ENCODE results near the gene RNF138. TPM values are rescaled to one million over a fixed set of nuclear protein-coding genes. Genes with fewer than 3 reads are reported as not detected.

Gene RNF138
- total and polyA plus RNA-seq, 2 of the 13 experiments (the other 11 are each of a cell fraction or from before 2014, with no cell fraction given): 14.6 to 33.6 TPM

DNA sequence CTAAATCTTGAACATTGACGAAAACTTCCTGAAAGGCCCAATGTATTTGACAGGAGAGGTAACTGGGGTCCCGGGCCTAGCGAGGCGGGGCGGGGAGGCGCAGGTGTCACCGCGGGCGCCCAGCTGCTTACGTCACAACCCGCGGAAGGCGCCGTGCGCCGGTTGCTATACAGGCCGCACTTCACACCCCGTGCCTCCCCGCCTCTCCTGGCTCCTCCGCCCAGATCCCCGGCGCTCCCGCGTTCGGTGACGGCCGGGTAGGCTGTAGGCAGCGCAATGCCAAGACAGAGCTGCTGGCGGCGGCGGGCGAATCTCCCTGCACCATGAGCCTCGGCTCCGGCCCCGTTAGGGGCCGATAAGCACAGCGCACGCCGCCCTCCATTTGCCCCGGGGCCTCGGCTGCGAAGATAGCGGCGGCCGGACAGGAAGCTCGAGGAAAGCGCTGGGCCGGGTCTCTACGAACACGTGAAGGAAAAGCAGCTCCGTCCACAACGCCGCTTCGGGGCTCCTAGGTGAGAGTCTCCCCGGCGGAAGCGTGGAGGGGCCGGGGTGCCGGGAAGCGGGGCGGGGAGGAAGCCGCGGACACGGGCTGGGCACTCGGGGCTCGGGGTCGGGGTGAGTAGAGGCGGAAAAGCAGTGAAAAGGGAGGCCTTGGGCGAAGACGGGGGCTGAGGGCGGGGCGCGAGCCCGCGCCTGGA, at the start of gene RNF138 (continued):
- TF ChIP-seq, protein P1, sequence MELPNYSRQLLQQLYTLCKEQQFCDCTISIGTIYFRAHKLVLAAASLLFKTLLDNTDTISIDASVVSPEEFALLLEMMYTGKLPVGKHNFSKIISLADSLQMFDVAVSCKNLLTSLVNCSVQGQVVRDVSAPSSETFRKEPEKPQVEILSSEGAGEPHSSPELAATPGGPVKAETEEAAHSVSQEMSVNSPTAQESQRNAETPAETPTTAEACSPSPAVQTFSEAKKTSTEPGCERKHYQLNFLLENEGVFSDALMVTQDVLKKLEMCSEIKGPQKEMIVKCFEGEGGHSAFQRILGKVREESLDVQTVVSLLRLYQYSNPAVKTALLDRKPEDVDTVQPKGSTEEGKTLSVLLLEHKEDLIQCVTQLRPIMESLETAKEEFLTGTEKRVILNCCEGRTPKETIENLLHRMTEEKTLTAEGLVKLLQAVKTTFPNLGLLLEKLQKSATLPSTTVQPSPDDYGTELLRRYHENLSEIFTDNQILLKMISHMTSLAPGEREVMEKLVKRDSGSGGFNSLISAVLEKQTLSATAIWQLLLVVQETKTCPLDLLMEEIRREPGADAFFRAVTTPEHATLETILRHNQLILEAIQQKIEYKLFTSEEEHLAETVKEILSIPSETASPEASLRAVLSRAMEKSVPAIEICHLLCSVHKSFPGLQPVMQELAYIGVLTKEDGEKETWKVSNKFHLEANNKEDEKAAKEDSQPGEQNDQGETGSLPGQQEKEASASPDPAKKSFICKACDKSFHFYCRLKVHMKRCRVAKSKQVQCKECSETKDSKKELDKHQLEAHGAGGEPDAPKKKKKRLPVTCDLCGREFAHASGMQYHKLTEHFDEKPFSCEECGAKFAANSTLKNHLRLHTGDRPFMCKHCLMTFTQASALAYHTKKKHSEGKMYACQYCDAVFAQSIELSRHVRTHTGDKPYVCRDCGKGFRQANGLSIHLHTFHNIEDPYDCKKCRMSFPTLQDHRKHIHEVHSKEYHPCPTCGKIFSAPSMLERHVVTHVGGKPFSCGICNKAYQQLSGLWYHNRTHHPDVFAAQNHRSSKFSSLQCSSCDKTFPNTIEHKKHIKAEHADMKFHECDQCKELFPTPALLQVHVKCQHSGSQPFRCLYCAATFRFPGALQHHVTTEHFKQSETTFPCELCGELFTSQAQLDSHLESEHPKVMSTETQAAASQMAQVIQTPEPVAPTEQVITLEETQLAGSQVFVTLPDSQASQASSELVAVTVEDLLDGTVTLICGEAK (IDR thresholded peaks at IDR 0.05): no peak
- TF ChIP-seq, protein P1 (CRISPR knock-in tag; IDR thresholded peaks at IDR 0.05): peak; percentile 75
- no peak for TF ChIP-seq NCOR1 (IDR thresholded peaks at IDR 0.05; ENCODE audit: borderline replicate concordance, low read length)
- TF ChIP-seq, protein P2, sequence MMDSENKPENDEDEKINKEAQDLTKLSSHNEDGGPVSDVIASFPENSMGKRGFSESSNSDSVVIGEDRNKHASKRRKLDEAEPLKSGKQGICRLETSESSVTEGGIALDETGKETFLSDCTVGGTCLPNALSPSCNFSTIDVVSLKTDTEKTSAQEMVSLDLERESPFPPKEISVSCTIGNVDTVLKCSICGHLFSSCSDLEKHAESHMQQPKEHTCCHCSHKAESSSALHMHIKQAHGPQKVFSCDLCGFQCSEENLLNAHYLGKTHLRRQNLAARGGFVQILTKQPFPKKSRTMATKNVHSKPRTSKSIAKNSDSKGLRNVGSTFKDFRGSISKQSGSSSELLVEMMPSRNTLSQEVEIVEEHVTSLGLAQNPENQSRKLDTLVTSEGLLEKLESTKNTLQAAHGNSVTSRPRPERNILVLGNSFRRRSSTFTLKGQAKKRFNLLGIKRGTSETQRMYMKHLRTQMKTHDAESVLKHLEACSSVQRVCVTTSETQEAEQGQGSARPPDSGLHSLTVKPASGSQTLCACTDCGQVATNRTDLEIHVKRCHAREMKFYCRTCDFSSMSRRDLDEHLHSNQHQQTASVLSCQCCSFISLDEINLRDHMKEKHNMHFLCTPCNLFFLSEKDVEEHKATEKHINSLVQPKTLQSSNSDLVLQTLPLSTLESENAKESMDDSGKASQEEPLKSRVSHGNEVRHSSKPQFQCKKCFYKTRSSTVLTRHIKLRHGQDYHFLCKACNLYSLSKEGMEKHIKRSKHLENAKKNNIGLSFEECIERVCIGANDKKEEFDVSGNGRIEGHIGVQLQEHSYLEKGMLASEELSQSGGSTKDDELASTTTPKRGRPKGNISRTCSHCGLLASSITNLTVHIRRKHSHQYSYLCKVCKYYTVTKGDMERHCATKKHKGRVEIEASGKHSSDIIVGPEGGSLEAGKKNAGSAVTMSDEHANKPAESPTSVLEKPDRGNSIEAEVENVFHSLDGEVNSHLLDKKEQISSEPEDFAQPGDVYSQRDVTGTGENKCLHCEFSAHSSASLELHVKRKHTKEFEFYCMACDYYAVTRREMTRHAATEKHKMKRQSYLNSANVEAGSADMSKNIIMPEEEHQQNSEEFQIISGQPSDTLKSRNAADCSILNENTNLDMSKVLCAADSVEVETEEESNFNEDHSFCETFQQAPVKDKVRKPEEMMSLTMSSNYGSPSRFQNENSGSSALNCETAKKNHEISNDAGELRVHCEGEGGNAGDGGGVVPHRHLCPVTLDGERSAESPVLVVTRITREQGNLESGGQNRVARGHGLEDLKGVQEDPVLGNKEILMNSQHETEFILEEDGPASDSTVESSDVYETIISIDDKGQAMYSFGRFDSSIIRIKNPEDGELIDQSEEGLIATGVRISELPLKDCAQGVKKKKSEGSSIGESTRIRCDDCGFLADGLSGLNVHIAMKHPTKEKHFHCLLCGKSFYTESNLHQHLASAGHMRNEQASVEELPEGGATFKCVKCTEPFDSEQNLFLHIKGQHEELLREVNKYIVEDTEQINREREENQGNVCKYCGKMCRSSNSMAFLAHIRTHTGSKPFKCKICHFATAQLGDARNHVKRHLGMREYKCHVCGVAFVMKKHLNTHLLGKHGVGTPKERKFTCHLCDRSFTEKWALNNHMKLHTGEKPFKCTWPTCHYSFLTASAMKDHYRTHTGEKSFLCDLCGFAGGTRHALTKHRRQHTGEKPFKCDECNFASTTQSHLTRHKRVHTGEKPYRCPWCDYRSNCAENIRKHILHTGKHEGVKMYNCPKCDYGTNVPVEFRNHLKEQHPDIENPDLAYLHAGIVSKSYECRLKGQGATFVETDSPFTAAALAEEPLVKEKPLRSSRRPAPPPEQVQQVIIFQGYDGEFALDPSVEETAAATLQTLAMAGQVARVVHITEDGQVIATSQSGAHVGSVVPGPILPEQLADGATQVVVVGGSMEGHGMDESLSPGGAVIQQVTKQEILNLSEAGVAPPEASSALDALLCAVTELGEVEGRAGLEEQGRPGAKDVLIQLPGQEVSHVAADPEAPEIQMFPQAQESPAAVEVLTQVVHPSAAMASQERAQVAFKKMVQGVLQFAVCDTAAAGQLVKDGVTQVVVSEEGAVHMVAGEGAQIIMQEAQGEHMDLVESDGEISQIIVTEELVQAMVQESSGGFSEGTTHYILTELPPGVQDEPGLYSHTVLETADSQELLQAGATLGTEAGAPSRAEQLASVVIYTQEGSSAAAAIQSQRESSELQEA (CRISPR knock-in tag; IDR thresholded peaks at IDR 0.05; ENCODE audit: not compliant biosample characterization): peak; percentile 79
- TF ChIP-seq CBFB (CRISPR knock-in tag; IDR thresholded peaks at IDR 0.05): no peak
- TF ChIP-seq AGO1 (IDR thresholded peaks at IDR 0.05; ENCODE audit: low read depth, low read length, poor library complexity, severe bottlenecking): peak; percentile 52
- TF ChIP-seq CREB1 (IDR thresholded peaks at IDR 0.05): peak; percentile 93
- peak; percentile 92 for TF ChIP-seq CREB1 (CRISPR knock-in tag; IDR thresholded peaks at IDR 0.05)
- TF ChIP-seq, protein P3, sequence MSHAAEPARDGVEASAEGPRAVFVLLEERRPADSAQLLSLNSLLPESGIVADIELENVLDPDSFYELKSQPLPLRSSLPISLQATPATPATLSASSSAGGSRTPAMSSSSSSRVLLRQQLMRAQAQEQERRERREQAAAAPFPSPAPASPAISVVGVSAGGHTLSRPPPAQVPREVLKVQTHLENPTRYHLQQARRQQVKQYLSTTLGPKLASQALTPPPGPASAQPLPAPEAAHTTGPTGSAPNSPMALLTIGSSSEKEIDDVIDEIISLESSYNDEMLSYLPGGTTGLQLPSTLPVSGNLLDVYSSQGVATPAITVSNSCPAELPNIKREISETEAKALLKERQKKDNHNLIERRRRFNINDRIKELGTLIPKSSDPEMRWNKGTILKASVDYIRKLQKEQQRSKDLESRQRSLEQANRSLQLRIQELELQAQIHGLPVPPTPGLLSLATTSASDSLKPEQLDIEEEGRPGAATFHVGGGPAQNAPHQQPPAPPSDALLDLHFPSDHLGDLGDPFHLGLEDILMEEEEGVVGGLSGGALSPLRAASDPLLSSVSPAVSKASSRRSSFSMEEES (CRISPR knock-in tag; IDR thresholded peaks at IDR 0.05): peak; percentile 55
- no peak for TF ChIP-seq SP140L (CRISPR knock-in tag; IDR thresholded peaks at IDR 0.05; ENCODE audit: borderline replicate concordance)
